OCI-LY3 (cell line): ENCODE measurements around the gene MCC.

Source experiments
- H2AFZ ChIP-seq: fragments of 200-600, 300-600 bp; shearing (Covaris generic); 2 replicates; pipeline ENCODE4 v1.6.0; 2014; ENCODE audit warnings: antibody characterized with exemption, low read depth, low read length
- H3K27ac ChIP-seq: fragments of 200-600, 300-600 bp; sonication (generic); 2 replicates; pipeline ENCODE4 v1.5.1; 2014; ENCODE audit warnings: mild to moderate bottlenecking, low read length, moderate library complexity, mixed read lengths
- H3K27me3 ChIP-seq: fragments of 200-600, 300-600 bp; sonication (generic); 2 replicates; pipeline ENCODE4 v1.6.1; 2014; ENCODE audit warnings: low read depth, low read length, mixed read lengths
- H3K36me3 ChIP-seq: fragments of 200-600, 300-600 bp; sonication (generic); replicated peaks from 2 replicates; pipeline ENCODE3; 2014; ENCODE audit warnings: low read depth, low read length, mixed read lengths
- H3K4me1 ChIP-seq: fragments of 300-600, 200-600 bp; sonication (generic); 2 replicates; pipeline ENCODE4 v1.6.1; 2014; ENCODE audit warnings: low read length, mixed read lengths
- H3K4me2 ChIP-seq: fragments of 200-600, 300-600 bp; sonication (generic); 2 replicates; pipeline ENCODE4 v1.6.1; 2014; ENCODE audit warnings: low read length, mixed read lengths
- H3K4me3 ChIP-seq: fragments of 300-600, 200-600 bp; sonication (generic); 2 replicates; pipeline ENCODE4 v1.5.1; 2014; ENCODE audit warnings: antibody characterized with exemption, mild to moderate bottlenecking, low read length, moderate library complexity
- H3K79me2 ChIP-seq: fragments of 300-600, 200-600 bp; shearing (Covaris generic); 2 replicates; pipeline ENCODE4 v1.6.1; 2014; ENCODE audit warnings: mild to moderate bottlenecking, low read length, mixed read lengths
- H3K9ac ChIP-seq: fragments of 300-600, 200-600 bp; shearing (Covaris generic); 2 replicates; pipeline ENCODE4 v1.6.0; 2014; ENCODE audit warnings: mild to moderate bottlenecking, low read length, moderate library complexity
- H3K9me3 ChIP-seq: fragments of 200-600, 300-600 bp; shearing (Covaris generic); 2 replicates; pipeline ENCODE4 v1.6.1; 2014; ENCODE audit warnings: low read length, mixed read lengths; ENCODE audit not compliant: insufficient read depth
- H4K20me1 ChIP-seq: fragments of 200-600, 300-600 bp; sonication (generic); 2 replicates; pipeline ENCODE4 v1.6.1; 2016; ENCODE audit warnings: low read length, mixed read lengths; ENCODE audit not compliant: insufficient read depth
- CTCF ChIP-seq: fragments of 200-600, 300-600 bp; sonication (generic); IDR thresholded peaks from 2 replicates; pipeline ENCODE4 v1.5.1; 2014; ENCODE audit warnings: antibody characterized with exemption, low read length, low read depth
- EZH2phosphoT487 ChIP-seq: fragments of 200-600 bp; shearing (Covaris generic); IDR thresholded peaks from 2 replicates; pipeline ENCODE4 v1.6.1; 2018; ENCODE audit warnings: antibody characterized with exemption, mixed run types, low read depth

The MCC gene

GRCh38 chr5:112976432-112977309, 511.6 kb downstream of the MCC start, which contains the start of gene DCP2:
Gene DCP2 (plus strand): TSS chr5:112976798. CDS start chr5:112976934, 136 bp downstream.
- Histone ChIP-seq H3K4me2 (peak within 1 kb of the TSS; percentile 93), H3K9ac (peak within 1 kb of the TSS; percentile 93), H3K4me1 (peaks cover 39% of the 10 kb centered on the region), H4K20me1 (peaks cover 30% of the 10 kb centered on the region), H3K4me3 (peak within 1 kb of the TSS; percentile 98), H2AFZ (peak within 1 kb of the TSS; percentile 29; the same call in 1 of the 2 replicates), H3K9me3 (no peaks in the 10 kb centered on the region), H3K36me3 (no peaks in the 10 kb centered on the region), H3K79me2 (peaks cover 51% of the 10 kb centered on the region), H3K27me3 (no peaks in the 10 kb centered on the region), H3K27ac (peak within 1 kb of the TSS; percentile 71)
- TF ChIP-seq EZH2phosphoT487 (no peak), CTCF (no peak)

- no peaks in the 10 kb centered on the region for H3K27me3 ChIP-seq
- H3K4me1 ChIP-seq, result peaks cover 47% of the 10 kb centered on the region
- TF ChIP-seq CTCF, result no peak
- no peak for TF ChIP-seq EZH2phosphoT487
- H3K36me3 ChIP-seq, result no peaks in the 10 kb centered on the region
- H3K79me2 ChIP-seq, result peaks cover 43% of the 10 kb centered on the region
- H2AFZ ChIP-seq, result peak overlapping the region; percentile 29; the same call in 1 of the 2 replicates
- peak overlapping the region; percentile 98 for H3K4me3 ChIP-seq
- H4K20me1 ChIP-seq, result peaks cover 27% of the 10 kb centered on the region
- H3K27ac ChIP-seq, result peak overlapping the region; percentile 69
- no peaks in the 10 kb centered on the region for H3K9me3 ChIP-seq
- H3K4me2 ChIP-seq, result peak overlapping the region; percentile 93
- peak overlapping the region; percentile 90 for H3K9ac ChIP-seq
These were observed 512.4 kb downstream of the MCC start for GRCh38 chr5:112975721-112976431.

- Histone ChIP-seq H3K27me3 (no peaks in the 10 kb centered on the region), H3K9me3 (no peaks in the 10 kb centered on the region), H3K4me2 (no peak overlapping the region), H3K79me2 (peaks cover 33% of the 10 kb centered on the region), H3K9ac (no peak overlapping the region), H3K36me3 (no peaks in the 10 kb centered on the region), H3K4me1 (peaks cover 52% of the 10 kb centered on the region), H2AFZ (no peak overlapping the region), H3K4me3 (no peak overlapping the region), H3K27ac (no peak overlapping the region), H4K20me1 (peaks cover 21% of the 10 kb centered on the region)
- TF ChIP-seq CTCF, result no peak
- no peak for TF ChIP-seq EZH2phosphoT487
These were observed 513.4 kb downstream of the MCC start for GRCh38 chr5:112974901-112975300.

GRCh38 chr5:112973904-112974303, 514.3 kb downstream of the MCC start:
- H4K20me1 ChIP-seq, result peaks cover 12% of the 10 kb centered on the region
- H3K4me3 ChIP-seq, result no peak overlapping the region
- peaks cover 23% of the 10 kb centered on the region for H3K79me2 ChIP-seq
- H3K4me1 ChIP-seq, result peaks cover 56% of the 10 kb centered on the region
- no peaks in the 10 kb centered on the region for H3K27me3 ChIP-seq
- H3K36me3 ChIP-seq, result no peaks in the 10 kb centered on the region
- H3K9ac ChIP-seq, result no peak overlapping the region
- H3K9me3 ChIP-seq, result no peaks in the 10 kb centered on the region
- no peak overlapping the region for H2AFZ ChIP-seq
- TF ChIP-seq CTCF (no peak), EZH2phosphoT487 (no peak)
- no peak overlapping the region for H3K27ac ChIP-seq
- no peak overlapping the region for H3K4me2 ChIP-seq
